Activated T-helper 9 cell treated with anti-CD3 and anti-CD28 coated beads, Interleukin-2, amount 50 U/mL, for 16 hours (primary cell): ENCODE measurements around the gene MB.
A peak's percentile ranks its signal among the peaks of the same experiment; 100 is the strongest.
"Not testable (repeated sequence)": the region's sequence is repeated elsewhere in the genome, so short reads cannot be mapped to it uniquely, and the experiment has no call there.

Experiments used
- DNase-seq: peaks from one replicate; pipeline ENCODE4 v3.0.0-alpha.2; 2020; ENCODE audit warnings: low read depth

Gene MB

GRCh38 chr22:35617137-35617755, at the start of gene MB:
Gene MB, minus strand, starts transcription at chr22:35617329. Its CDS starts 72 bp downstream, at chr22:35617257.
- no peak for DNase-seq

DNA sequence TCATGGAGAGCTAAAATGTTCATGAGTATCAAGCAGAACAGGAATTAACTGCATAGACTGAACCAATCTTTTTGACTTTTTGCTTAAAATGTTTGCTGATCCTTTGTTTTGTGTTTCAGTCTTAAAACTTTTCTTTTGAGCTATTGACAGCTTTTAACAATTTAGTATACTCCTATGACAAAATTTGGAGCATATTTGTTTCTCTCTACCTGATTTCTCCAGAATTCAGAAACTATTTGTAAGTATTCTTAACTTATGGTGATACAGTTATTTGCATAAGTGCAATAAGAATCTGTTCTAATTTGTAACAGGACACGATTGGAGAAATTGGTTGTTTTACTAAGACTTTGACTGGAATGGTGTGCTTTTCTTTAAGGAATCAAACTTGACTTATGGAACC, 49.6 kb upstream of the MB start:
- DNase-seq: not testable (repeated sequence)

GRCh38 chr22:35664955-35665587, 47.9 kb upstream of the MB start:
- no peak for DNase-seq

- DNase-seq: no peak
Measured at GRCh38 chr22:35663371-35663770, 46.2 kb upstream of the MB start.

GRCh38 chr22:35662914-35663313, 45.8 kb upstream of the MB start:
- DNase-seq: no peak

DNA sequence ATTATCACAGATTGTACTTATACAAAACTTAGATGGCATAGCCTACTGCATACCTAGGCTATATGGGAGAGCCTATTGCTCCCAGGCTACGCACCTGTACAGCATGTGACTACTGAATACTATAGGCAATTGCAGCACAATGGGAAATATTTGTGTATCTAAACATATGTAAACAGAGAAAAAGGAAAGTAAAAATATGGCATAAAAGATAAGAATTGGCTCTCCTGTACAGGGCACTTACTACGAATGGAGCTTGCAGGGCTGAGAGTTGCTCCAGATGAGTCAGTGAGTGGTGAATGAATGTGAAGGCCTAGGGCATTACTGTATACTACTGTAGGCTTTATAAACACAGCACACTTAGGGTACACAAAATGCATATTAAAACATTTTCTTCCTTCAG, 44.3 kb upstream of the MB start:
- no peak for DNase-seq

- peak; percentile 42 for DNase-seq
Measured at GRCh38 chr22:35660291-35661127, 43.4 kb upstream of the MB start.

DNA sequence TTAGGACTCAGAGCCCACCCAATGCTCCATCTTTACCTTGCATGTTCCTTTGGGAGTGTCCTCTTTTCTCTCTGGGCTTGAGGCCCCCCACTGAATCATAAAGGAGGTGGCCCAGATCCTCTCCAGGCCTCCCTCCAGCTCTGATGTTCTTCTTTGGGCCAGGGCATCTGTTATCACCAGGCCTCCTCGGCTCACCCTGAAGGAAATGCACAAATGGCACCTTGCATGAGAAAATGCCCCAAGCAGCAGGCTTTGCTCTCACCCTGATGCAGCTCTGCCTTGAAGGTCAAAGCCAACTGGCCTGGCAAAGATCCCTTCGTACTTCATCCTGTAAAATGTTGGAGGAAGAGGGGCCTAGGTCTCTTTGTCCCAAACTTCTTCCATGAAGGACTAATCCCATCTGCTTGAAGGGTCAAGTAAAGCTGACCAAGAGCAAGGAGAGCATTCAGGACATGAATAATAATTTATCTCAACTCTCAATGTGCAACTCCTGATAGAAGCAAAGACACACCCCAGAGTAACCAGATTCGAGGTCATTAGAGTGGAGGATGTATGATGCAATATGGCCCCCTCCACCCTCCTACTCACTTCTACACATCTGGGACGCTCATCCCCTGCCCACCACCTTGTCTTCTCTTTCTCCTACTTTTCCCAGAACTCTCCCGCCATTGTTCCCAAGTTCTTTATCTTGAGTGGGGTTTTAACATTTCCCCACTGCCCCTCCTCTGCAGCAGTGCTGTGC, 40.6 kb upstream of the MB start:
- no peak for DNase-seq

GRCh38 chr22:35656284-35656752, 39.2 kb upstream of the MB start:
- no peak for DNase-seq

DNA sequence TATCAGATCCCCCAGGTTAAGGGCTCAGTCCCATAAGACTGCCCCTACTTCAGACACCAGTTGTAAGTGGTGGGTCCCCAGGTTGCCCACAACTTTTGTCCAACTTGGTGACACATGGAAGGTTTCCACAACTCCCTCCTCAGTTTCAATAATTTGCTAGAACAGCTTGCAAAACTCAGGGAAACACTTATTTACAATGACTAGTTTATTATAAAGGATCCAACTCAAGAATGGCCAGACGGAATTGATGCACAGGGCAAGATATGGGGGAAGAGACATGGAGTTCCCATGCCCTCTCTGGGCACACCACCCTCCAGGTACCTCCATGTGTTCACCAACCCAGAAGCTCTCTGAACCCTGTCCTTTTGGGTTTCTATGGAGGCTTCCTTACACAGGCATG, 36.7 kb upstream of the MB start:
- DNase-seq: no peak

DNA sequence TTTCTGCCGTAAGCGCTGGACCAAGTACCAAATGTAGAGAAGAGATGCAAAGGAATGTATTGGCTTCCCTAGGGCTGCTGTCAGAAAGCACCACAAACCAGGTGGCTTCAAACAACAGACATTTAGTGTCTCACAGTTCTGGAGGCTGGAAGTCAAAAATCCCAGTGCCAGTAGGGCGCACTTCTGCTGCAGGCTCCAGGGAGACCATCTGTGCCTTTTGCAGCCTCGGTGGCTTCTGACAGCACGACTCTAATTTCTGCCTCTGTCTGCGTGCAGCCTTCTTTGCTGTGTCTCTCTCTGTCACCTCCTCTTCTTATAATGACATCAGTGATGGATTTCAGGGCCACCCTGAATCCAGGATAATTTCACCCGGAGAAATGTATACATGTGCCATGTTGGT, 34.0 kb upstream of the MB start:
- no peak for DNase-seq

DNA sequence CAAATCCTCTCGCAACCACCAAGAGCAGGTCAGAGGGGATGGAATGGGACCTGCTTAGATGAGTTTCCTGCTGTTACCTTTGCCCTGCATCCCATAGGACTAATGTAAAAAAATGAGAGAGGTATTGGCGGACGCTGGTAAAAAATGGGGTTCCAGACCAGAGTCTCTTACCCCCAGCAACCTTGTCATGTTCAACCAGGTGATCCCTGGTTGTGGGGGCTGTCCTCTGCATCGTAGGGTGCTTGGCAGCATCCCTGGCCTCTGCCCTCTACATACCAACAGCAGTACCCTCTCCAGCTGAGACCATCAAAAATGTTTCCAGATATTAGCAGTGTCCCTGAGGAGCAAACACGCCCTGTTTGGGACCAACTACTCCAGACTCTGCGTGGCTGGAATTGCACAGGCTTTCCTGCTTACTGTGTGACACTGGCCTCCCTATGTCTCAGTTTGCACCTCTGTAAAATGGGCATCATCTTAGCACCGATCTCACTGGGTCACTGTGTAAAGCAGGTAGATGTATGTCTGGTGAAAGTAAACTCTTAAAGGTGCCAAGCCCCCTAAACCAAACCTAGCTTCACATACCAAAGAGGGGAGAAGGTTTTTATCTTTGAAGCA, 32.6 kb upstream of the MB start:
- DNase-seq: no peak

GRCh38 chr22:35649026-35649553, 32.0 kb upstream of the MB start:
- no peak for DNase-seq

DNA sequence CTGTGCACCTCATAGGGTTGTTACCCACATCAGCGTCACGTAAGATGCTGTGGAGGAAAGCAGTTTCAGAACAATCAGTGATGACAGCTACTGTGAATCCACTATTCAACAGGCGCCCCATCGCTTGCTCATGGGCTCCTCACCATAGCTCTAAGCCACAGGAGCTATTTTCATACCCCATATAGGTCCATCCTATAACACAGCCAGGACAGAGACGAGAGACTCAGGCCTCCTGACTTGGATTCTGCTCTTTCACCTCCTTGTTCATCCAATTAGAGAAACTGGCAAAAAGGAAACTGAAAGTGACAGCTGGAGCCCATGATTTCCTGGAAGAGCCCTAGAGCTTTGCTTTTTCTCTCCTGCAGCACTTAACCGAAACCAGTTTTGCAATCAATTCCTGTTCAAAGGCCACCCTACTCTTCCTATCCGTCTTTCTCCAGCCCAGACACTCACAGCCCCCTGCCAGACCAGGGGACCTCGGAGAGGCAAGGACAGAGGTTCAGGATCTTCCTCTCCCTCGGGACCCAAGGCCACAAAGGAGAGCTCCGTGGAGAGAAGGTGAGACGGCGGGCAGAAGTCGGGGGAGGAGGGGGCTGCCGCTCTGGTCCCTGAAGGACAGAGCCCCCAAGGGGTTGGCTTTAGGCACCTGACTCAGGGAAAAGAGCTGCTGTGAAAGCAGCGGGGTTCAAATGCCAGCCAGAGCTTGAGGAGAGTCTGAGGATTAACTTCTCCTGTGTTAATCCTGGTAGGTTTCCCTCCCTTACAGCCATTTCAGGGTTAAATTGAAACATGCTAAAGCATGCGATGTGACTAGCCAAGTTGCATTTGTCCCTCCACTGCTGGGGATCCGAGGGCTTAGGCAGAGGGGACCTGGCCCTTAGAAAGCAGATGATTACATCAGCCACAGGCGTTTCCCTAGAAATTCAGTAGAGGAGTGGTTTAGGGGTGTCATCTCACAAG, 31.2 kb upstream of the MB start, which contains the start of gene APOL6:
TSS of gene APOL6 (plus strand) at position 381 of the 960 bp plus-strand sequence. CDS start 7,980 bp downstream, outside the sequence.
- DNase-seq: peak; percentile 40

DNA sequence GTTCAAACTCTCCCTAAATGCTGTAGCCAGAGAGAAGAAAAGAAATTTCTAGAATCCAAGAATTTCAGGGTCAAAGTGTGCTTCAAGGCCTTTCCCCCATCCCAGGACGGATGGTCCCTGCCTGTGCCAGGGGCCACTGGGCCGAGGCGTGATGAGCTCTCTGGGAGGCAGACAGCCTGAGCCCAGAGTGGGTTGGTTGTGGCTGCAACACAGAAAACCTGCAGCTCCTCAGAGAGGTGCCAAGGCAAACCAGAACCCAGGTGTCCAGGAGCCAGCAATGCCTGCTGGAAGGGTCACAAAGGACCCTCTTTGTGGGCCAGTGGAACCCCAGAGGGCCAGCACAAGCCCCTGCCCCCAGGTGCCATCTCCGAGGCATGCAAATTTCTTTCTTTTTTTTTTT, 28.5 kb upstream of the MB start:
- DNase-seq: no peak

GRCh38 chr22:35643991-35644390, 26.9 kb upstream of the MB start:
- no peak for DNase-seq

DNA sequence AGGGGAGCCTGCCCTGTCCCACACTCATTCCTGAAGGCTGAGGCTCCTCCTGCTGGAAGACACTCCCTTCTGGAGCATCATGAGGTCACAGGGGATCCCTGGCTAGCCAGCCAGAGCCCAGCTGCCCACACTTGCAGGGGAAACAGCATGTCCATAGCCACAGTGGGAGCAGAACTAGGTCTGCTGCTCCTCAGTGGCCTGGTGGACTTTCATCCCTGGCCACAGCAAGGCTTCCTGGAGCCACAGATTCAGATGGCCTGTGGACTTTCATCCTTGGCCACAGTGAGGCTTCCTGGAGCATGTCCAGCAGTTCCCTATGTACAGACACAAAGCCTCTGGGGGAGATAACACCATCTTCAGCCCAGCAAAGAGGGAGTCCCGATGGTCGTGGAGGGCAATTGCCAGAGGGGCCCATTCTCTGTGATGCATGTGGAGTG, 25.2 kb upstream of the MB start:
- DNase-seq: no peak

GRCh38 chr22:35641494-35642120, 24.5 kb upstream of the MB start:
- no peak for DNase-seq

DNA sequence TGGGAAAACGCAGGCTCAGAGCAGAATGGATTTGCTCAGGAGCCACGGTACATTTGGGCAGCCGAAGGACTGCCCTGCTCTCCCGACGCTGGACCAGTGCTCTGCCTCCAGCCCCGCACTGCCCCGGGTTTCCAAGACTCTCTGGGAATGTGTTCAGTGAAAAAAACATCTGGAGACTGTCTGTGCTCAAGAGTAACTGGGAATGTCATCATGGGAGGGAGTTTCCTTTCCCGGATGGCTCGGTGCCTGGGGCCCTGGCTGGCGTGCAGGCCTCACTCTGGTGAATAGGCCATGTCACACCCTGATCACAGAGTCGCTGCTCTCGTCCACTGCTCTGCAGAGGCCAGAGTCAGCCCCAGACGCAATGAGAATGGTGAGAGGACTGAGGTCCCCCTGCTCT, 21.3 kb upstream of the MB start:
- DNase-seq: no peak

GRCh38 chr22:35638001-35638400, 20.9 kb upstream of the MB start:
- DNase-seq: no peak
